DMS114 treated with DMSO at 0.1 percent for 48 hours (cell line): ENCODE data around the gene ATP9A.
"Not testable (repeated sequence)": the region's sequence is repeated elsewhere in the genome, so short reads cannot be mapped to it uniquely, and the experiment has no call there.

ENCODE experiments used
- DNase-seq: peaks from one replicate; lab custom pipeline; 2025; ENCODE audit not compliant: unreplicated experiment; lab: John Stamatoyannopoulos, UW

ATP9A gene

GRCh38 chr20:51583499-51583898 is 184.7 kb downstream of the ATP9A start:
- no peak for DNase-seq

- DNase-seq: no peak
Measured at GRCh38 chr20:51583073-51583472, 185.1 kb downstream of the ATP9A start.

GRCh38 chr20:51581571-51581970 is 186.6 kb downstream of the ATP9A start:
- no peak for DNase-seq

GRCh38 chr20:51579137-51579536 is 189.1 kb downstream of the ATP9A start:
- DNase-seq: no peak

GRCh38 chr20:51578145-51578459 is 190.1 kb downstream of the ATP9A start:
- no peak for DNase-seq

GRCh38 chr20:51577432-51578144 is 190.6 kb downstream of the ATP9A start:
- no peak for DNase-seq

- no peak for DNase-seq
Measured at GRCh38 chr20:51575486-51575885, 192.7 kb downstream of the ATP9A start.

- no peak for DNase-seq
Measured at GRCh38 chr20:51574248-51575033, 193.7 kb downstream of the ATP9A start.

- DNase-seq: no peak
Measured at GRCh38 chr20:51573576-51574243, 194.5 kb downstream of the ATP9A start.

- DNase-seq: no peak
Measured at GRCh38 chr20:51571460-51571794, 196.8 kb downstream of the ATP9A start.

GRCh38 chr20:51570739-51571459 is 197.3 kb downstream of the ATP9A start:
- DNase-seq: no peak

- DNase-seq: no peak
Measured at GRCh38 chr20:51569815-51570738, 198.1 kb downstream of the ATP9A start.

GRCh38 chr20:51568533-51568932 is 199.7 kb downstream of the ATP9A start:
- not testable (repeated sequence) for DNase-seq

GRCh38 chr20:51567622-51568021 is 200.6 kb downstream of the ATP9A start:
- no peak for DNase-seq

GRCh38 chr20:51566594-51566993 is 201.6 kb downstream of the ATP9A start:
- DNase-seq: no peak

- no peak for DNase-seq
Measured at GRCh38 chr20:51565298-51566144, 202.7 kb downstream of the ATP9A start.

- DNase-seq: peak; percentile 62
Measured at GRCh38 chr20:51563486-51564332, 204.5 kb downstream of the ATP9A start.

GRCh38 chr20:51563174-51563485 is 205.1 kb downstream of the ATP9A start:
- DNase-seq: no peak
